HG02852 (cell line): ENCODE results near the gene TRIP11.
"Not testable (repeated sequence)": the region's sequence is repeated elsewhere in the genome, so short reads cannot be mapped to it uniquely, and the experiment has no call there.

ENCODE experiments used
- ATAC-seq: cut with Tn5 transposase; IDR thresholded peaks from one replicate; pipeline ENCODE4 v1.9.1; 2021; ENCODE audit warnings: mild to moderate bottlenecking, moderate library complexity; ENCODE audit not compliant: unreplicated experiment

The TRIP11 gene

GRCh38 chr14:92039719-92040430, at the start of gene TRIP11:
TSS of gene TRIP11 (minus strand) at chr14:92040059. CDS start at chr14:92039685, 374 bp downstream.
- peak; percentile 93 for ATAC-seq

GRCh38 chr14:92088494-92088893, 48.6 kb upstream of the TRIP11 start:
- no peak for ATAC-seq

DNA sequence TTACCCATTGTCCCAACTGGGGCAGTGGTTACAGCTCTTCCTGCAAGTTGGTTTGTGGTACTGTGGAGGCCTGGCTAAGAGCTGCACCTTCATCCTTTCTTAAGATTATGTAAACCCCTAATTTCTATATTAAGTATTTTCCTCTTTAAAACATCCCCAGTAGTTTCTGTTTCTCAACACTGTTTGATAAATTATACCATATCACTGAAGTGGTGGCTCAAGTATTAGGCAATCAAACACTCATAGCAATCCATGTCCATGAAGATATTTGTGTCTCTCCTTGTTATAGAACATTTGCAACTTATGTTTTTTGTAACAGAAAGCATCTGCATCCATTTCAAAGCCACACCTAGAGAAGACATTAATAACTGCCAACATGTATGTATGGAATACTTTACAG, 34.7 kb upstream of the TRIP11 start:
- no peak for ATAC-seq

- no peak for ATAC-seq
These were observed 18.4 kb upstream of the TRIP11 start for GRCh38 chr14:92058006-92058917.

DNA sequence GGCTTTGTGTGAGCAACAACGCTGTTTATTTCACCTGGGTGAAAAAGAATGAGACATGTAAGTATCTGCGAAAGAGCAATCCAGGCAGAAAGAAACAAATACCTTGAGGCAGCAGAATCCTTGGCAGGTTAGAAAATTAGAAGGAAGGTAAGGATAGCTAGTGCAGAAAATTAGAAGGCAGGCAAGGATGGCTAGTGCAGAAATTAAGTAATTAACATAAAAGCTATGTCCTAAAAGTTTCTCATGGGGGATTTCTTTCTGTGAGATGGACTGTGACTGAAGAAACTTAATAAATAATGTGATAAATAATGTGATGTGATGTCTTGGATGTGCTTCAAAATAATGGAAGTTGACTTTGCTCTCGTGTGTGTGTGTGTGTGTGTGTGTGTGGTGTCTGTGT, 9.9 kb upstream of the TRIP11 start:
- no peak for ATAC-seq

DNA sequence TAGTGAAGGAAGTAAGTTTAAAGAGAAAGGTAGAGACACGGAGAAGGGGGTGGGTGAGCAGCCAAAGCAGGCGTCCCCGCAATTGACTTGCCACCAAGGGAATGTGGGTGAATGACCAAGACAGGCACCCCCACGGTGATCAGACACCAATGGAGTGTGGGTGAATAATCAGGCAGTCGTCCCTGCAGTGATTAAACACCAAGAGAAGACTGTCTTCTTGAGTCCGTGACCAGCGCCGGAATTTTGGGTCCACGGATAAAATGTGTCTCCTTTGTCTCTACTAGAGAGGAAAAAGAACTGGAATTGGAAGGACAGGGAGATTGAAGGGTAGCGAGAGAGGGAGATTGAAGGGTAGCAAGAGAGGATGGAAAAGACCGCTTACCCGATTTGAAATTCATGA, 9.4 kb upstream of the TRIP11 start:
- not testable (repeated sequence) for ATAC-seq

GRCh38 chr14:92045904-92046303, 6.0 kb upstream of the TRIP11 start:
- not testable (repeated sequence) for ATAC-seq

GRCh38 chr14:92041766-92042165, 1.9 kb upstream of the TRIP11 start:
- not testable (repeated sequence) for ATAC-seq

DNA sequence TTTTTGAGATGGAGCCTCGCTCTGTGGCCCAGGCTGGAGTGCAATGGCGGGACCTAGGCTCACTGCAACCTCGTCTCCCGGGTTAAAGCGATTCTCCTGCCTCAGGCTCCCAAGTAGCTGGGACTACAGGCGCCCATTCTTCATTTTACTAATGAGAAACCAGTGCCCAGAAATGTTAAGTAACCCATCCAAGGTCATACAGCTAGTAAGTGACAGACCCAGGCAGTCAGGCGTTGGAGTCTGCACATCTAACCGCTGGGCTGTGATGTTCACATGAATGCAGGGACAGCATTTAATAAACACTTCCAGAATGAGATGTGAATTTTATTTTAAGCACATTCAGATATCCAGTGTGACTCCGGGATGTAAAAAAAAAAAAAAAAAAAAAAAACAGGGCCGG, 1.3 kb upstream of the TRIP11 start:
- no peak for ATAC-seq

DNA sequence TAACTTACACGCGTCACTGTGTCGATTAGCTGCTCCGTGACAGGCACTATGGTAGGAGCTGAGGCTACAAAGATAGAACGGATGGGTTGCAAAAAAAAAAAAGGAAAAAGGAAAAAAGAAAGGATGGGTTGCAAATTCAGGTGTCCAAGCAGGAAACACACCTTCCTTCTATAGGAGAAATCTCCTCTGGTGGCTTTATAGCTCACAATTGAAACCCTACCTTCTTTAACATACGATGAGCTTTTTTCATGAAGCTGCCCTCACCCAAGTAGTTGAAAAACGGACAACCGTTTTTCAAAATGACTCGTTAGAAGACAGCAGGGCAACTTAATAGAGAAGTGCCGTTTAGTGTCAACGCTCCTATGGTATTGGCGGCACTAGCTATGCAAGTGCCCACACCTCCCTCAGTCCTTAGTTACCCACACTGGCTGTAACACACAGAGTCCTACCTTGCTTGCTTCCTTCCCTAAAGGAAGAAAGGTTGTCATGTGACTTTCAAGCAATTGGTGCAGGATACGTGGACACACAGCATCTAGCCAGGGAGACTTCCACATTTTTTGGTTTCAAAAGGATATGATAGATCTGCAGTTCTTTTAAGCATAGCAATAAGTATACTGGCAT, 682 bp upstream of the TRIP11 start:
- no peak for ATAC-seq

DNA sequence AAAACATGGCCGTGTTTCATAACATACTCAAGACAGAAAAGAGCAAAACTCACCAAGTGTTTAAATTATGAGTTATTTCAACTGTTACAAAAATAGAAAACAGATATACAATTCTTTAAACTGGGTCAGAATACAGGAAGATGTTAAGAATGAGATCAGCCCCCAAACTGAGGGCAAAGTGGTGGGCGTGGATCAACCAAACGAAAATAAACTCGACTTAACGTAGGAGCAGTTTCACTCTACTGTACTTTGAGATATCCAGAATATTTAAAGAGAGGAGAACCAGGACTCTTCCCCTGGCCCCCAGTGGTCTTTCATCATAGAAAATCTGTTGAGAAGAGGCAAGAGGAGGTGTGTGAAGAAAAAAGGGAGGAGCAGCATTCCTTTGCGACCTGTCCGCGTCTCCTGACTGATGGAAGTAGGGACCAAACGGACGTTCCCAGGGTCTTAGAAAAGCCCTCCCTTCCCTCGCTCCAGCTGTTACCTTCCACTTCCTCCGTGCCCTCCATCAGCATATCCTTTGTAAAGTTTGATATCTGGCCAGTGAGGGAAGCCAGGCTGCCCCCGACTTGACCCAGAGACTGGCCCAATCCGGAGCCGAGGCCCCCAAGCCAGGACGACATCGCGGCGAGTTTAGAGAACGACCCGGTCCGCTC, 668 bp downstream of the TRIP11 start:
- ATAC-seq, result peak; percentile 18

- ATAC-seq, result no peak
These were observed 1.9 kb downstream of the TRIP11 start for GRCh38 chr14:92037989-92038388.

DNA sequence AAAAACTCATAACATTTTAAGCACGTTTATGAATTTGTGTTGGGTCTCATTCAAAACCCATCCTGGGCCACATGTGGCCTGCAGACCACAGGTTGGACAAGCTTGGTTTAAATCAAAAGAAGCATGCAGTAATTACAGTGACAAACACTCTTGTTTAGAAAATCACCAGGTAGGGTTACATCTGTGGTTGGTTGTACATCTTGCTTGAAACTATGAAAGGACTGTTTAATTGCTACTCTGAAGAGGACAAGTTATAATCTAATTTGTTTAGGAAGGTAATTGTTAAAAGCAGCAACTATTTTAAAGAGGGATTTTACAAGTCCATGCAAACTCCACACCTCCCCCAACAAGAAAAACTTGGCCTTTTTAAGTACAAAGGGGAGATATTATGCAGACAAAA, 4.0 kb downstream of the TRIP11 start:
- ATAC-seq, result no peak

- no peak for ATAC-seq
These were observed 5.8 kb downstream of the TRIP11 start for GRCh38 chr14:92033906-92034687.

GRCh38 chr14:92033433-92033832, 6.4 kb downstream of the TRIP11 start:
- no peak for ATAC-seq

GRCh38 chr14:92026548-92027190, 13.2 kb downstream of the TRIP11 start:
- no peak for ATAC-seq

- ATAC-seq, result no peak
These were observed 17.8 kb downstream of the TRIP11 start for GRCh38 chr14:92022036-92022435.

- no peak for ATAC-seq
These were observed 18.3 kb downstream of the TRIP11 start for GRCh38 chr14:92021523-92021922.

GRCh38 chr14:92014040-92014439, 25.8 kb downstream of the TRIP11 start:
- no peak for ATAC-seq
